22Rv1 (cell line): ENCODE measurements around the gene CGNL1.

Source experiments
- ZFX ChIP-seq: fragments of 450-650 bp; IDR thresholded peaks from 2 replicates; pipeline ENCODE4 v1.6.1; 2017; ENCODE audit warnings: antibody characterized with exemption, borderline replicate concordance
- TF ChIP-seq, protein P1 (sequence below): fragments of 450-650 bp; IDR thresholded peaks from 2 replicates; pipeline ENCODE4 v1.5.1; 2017; ENCODE audit warnings: mild to moderate bottlenecking

- TF ChIP-seq, protein P1, sequence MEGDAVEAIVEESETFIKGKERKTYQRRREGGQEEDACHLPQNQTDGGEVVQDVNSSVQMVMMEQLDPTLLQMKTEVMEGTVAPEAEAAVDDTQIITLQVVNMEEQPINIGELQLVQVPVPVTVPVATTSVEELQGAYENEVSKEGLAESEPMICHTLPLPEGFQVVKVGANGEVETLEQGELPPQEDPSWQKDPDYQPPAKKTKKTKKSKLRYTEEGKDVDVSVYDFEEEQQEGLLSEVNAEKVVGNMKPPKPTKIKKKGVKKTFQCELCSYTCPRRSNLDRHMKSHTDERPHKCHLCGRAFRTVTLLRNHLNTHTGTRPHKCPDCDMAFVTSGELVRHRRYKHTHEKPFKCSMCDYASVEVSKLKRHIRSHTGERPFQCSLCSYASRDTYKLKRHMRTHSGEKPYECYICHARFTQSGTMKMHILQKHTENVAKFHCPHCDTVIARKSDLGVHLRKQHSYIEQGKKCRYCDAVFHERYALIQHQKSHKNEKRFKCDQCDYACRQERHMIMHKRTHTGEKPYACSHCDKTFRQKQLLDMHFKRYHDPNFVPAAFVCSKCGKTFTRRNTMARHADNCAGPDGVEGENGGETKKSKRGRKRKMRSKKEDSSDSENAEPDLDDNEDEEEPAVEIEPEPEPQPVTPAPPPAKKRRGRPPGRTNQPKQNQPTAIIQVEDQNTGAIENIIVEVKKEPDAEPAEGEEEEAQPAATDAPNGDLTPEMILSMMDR, result no peak
- TF ChIP-seq ZFX, result no peak
Measured at GRCh38 chr15:57393061-57393460, 16.8 kb downstream of the CGNL1 start.
